Activated CD8-positive, alpha-beta memory T cell treated with anti-CD3 and anti-CD28 coated beads for 4 hours (primary cell): Measurements from ENCODE around the gene LRRTM4.
"Not testable (repeated sequence)": the region's sequence is repeated elsewhere in the genome, so short reads cannot be mapped to it uniquely, and the experiment has no call there.

Source experiments
- DNase-seq, 2 donors: peaks; one replicate each; pipeline ENCODE4 v3.0.0-alpha.2; 2020; ENCODE audit warnings: low read depth in 2 of 2

The LRRTM4 gene

GRCh38 chr2:77086051-77086450 is 436.1 kb downstream of the LRRTM4 start:
- DNase-seq, result no peak

DNA sequence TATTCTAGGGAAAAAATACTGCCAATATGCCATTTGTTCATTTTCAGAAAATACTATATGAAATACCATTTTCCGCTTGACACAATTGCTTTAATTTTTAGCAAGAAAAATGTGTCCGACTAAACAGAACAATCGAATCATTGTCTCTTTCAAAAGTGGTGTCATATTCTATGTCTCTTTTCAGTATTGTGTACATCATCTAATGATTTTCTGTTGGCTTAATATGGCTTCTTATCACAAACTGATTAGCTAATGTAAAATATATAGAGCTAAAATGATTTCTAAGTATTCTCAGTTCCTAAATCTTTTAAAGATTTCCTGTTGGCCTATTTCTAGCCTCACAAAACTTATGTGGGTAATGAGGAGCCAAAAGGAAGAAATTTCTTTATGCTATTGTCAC is 436.6 kb downstream of the LRRTM4 start:
- DNase-seq, result no peak

DNA sequence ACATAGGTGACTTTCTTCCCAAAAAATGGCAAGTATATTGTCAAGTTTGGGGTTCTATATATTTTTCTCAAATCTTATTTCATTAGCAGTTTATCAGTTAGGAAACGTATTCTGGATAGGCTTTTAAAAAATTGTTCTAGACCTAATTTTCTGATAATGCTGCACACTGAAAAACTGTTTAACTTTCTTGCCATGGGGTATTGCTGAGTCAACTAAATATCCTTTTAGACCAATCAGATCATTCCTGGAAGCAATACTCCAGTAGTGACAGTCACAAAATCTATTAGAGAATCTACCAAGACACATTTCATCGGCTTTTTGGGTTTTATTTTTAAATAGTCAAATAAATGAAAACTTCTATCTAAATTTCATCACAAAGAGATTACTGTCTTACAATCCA is 440.6 kb downstream of the LRRTM4 start:
- DNase-seq, result no peak

DNA sequence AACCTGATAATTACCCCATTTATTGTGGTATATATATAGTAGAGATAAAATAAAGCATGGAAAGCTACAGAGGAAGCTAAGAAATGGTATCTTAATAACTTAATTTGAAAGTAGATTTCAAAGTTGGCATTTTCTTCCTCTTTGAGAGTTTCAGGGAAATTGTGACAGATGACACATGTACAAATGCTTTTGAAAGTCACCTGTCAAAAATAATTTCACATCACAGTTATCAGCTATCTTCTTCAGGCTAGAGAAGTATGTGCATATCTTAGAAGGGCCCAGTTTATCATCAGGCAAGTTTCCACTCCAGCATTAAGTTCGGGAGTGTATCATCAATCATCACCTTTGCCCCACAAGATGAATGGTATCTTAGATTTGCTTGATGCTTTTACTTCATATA is 457.9 kb downstream of the LRRTM4 start:
- no peak for DNase-seq

- no peak for DNase-seq
Observed at GRCh38 chr2:77054938-77055337, 467.2 kb downstream of the LRRTM4 start.

DNA sequence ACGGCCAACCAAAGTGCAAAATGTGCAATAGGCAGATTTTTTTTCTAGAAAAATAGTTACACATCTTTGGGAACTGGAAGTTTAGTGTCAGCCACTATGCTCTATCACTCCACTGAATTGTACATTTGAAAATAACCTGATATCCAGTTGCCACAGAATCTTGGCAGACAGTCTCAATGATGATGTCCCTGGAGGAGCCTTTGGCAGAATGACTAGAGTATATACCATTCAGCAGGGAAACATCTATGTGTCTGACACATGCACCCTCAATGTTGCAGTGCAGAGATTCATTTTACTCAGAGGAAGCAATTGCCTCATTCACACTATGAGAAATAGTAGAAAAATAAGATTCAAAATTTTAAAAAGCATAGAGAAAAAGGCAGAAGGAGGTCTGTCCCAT is 475.8 kb downstream of the LRRTM4 start:
- DNase-seq, result no peak

GRCh38 chr2:77045456-77045855 is 476.7 kb downstream of the LRRTM4 start:
- not testable (repeated sequence) for DNase-seq

DNA sequence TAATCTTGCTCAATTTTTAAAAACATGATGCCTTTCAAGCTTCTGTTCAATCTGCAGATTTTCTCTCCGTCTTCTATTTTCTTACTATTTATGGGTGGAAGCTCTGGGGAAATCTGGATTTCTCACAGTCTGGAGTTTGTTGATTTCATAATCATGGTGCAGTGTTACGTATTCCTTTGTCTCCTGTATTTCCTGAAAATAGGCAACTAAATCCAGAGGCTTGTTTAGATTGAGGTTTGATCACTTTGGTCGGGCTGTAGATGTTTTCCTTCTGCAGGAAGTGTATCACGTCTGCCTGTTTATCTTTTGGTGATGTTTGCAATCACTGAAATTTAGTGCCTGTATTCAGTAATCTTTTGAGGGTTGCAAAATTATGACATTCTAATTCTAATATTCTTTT is 487.7 kb downstream of the LRRTM4 start:
- DNase-seq, result no peak

- DNase-seq, result not testable (repeated sequence)
Observed at GRCh38 chr2:77029237-77029636, 492.9 kb downstream of the LRRTM4 start.

- no peak for DNase-seq
Observed at GRCh38 chr2:77028032-77028600, 494.1 kb downstream of the LRRTM4 start.

DNA sequence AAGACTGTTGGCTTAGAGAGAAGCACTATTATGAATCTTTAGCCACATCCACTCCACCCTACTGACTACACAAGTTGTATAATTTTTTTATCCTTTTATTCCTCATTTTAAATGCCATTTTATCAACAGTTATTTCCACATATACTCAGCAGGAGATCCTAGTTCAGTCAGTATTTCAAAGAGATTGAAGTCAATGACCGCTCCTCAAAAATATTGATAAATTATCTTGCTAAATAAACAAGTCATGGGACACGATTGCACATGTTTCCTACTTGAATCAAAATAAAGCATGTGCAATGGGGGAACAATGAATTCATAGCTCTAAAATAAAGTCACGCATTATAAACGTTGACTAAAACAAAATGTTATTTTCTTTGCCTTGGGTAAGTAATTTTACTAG is 496.5 kb downstream of the LRRTM4 start:
- no peak for DNase-seq

DNA sequence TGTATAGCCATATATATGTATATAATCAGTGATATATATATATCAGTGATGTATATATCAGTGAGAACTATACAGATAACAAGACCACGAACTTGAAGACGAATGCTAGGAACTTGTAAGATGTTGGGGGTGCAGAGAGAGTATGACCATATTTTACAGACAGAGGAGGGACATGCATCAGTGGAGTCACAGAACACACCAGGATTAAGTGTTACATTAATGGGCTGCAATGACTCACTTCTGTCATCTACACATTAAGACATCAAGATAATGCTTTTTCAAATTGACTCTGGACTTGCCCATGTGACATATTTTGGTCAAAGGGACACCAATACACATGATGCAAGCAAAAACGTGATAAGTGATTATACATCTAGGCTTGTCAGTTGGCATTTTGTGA is 501.0 kb downstream of the LRRTM4 start:
- DNase-seq, result no peak

GRCh38 chr2:77018219-77018618 is 504.0 kb downstream of the LRRTM4 start:
- no peak for DNase-seq

DNA sequence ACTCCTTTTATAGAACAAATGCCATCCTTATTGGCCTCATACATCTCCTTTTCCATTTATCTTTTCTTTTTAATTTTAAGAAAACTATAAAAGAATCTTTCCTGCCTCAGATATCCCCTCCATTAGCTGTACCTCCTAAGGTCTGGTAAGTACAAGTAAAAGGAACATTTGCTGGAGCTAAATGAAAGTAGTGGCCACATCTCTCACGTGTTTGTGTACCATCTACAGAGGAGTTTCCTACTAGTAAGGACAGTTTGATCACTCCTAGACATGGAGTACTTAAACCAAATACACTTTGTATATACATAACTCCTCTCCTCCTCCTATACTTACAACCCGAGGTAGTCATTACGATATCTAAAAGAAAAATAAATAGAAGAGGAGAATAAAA is 504.8 kb downstream of the LRRTM4 start:
- no peak for DNase-seq

- DNase-seq, result no peak
Observed at GRCh38 chr2:77016443-77017354, 505.5 kb downstream of the LRRTM4 start.

GRCh38 chr2:77013953-77014352 is 508.2 kb downstream of the LRRTM4 start:
- no peak for DNase-seq

DNA sequence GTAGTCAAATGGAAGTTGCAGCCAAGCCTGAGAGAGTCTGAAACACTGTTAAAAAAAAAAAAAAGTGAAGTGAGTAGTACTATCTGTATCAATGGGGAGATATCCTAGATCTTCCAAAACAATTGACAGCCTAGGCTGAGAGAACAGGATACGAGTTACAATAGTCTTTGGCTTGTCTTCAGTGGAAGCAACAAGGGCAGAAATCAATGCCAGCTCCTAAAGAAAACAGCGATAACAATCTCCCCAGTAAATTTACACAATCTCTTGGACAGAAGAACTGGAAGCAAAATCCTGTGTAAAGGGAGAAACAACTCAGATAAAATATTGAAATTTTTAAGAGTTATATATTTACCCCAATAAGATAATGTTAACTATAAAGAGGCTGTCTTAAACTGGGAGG is 508.7 kb downstream of the LRRTM4 start:
- no peak for DNase-seq

DNA sequence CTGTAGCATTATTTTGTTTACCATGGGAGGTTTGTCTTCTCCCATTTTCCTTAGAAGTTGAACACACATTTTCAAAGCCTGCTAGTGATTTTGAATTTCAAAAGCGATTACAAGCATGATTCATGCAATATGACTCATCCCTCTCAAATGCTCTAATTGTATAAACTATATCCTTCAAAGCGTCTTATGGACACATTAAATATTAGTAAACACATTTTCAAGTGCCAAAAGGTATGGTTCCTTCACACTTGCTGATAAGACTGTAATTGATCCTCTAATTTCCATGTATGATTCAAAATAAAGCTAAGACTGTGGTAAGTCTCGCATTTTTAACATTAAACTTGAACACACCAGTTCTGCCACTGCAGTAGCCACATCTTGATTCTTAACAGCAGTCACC is 512.9 kb downstream of the LRRTM4 start:
- DNase-seq, result no peak

DNA sequence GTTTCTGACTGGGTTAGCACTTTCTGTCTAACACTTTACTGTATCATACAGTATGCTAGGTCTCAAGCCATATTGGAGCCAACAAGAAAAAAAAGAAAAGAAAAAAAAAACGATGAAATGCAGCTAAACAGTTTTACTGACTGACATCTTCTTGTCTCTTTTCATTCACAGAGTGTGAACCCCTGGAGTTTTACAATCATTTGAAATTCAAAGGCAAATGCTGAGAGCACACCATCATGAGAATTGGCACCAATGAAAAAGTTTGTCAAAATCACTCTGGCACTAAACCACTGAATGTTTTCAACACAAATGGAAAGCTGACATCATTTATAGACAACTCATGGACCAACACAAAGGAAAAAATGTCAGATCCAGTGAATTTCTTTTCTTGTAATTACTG is 513.3 kb downstream of the LRRTM4 start:
- no peak for DNase-seq

DNA sequence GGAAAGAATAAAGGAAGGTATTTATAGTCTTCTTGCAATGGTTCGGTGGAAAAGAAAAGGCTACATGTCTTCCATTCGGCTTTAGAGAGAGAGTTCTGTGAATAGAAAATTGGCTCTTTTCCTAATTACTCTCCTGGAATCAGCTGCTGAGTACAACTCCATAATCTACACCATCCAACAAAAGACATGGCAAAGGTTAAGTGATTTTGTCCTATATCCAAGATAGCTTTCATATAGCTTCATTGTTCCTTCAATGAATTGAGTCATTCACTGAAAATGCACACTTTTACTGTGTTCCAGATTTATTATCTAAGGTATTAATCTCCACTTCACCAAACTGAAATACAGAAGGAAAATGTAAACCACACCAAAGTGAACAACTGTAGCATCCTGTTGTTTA is 514.5 kb downstream of the LRRTM4 start:
- no peak for DNase-seq

DNA sequence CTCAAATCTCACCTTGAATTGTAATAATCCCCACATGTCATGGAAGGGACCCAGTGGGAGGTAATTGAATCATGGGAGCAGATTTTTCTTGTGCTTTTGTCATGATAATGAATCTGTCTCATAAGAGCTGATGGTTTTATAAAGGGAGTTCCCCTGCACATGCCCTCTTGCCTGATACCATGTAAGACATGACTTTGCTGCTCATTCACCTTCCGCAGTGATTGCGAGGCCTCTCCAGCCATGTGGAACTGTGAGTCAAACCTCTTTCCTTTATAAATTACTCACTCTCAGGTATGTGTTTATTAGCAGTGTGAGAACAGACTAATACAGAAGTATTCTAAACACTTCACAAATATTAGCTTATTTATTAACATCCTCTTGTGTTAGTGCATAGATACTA is 516.7 kb downstream of the LRRTM4 start:
- DNase-seq, result no peak

GRCh38 chr2:77001895-77002294 is 520.3 kb downstream of the LRRTM4 start:
- no peak for DNase-seq

- no peak for DNase-seq
Observed at GRCh38 chr2:76998704-76999103, 523.5 kb downstream of the LRRTM4 start.

DNA sequence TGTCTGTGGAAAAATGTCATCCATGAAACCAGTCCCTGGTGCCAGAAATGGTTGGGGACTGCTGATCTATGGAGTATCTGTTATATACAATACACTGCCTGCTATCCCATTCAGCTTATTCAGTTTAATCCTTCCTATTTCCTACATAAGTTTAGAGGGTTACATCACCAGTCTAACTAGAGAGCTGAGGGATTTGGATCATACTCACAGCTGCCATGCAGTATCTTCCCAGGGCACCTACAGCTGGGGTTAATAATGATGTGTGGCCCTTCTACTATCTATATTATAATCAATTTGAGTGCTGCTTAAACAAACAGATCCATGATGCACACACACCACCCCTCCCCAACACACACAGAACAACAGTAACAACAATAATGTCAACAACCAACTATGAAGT is 524.0 kb downstream of the LRRTM4 start:
- DNase-seq, result no peak
